ENCODE results near the gene GJB3.

DNA sequence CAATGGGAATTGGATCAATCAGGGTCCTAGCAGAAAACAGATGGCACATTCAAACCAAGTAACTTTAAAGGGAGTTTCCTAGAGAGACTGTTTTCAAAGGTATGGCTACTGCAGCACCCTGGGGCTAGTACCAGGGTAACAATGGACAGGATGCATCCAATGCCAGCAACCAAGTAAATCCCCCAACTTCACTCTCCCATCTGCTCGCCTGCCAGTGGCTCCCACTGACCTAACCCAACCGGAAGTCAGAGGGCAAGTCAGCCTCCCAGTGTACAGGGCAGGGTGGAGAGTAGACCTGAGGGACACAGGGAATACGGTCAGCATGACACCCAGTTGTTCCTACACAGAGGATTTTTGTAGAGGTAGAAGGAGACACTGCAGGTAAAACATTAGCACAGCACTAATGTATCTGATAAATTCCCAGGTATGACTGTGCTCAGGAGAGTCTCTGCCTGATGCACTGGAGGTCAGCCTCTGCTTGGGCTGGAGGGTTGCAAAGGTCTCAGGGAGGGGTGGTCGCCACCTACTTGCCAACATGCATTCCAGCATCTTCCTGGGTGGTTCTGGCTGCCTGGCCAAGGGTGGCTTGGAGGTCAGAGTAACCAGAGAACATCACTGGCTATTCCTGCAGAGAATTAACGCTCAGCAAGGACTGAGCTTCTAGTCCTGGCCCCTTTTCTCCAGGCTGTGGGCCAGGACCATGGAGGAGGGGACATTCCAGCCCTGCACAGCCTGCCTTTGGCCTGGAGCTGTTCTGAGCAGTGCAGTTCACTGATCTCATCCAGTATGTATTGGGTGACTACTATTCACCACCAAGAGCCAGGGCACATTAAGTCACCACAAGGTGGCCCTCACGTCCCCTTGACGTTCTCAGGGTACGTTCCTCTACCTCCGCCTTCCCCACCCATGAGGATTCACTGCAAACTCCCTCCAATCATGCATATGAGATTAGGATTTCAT, 6.7 kb downstream of the GJB3 start:
- TF ChIP-seq, protein P1, sequence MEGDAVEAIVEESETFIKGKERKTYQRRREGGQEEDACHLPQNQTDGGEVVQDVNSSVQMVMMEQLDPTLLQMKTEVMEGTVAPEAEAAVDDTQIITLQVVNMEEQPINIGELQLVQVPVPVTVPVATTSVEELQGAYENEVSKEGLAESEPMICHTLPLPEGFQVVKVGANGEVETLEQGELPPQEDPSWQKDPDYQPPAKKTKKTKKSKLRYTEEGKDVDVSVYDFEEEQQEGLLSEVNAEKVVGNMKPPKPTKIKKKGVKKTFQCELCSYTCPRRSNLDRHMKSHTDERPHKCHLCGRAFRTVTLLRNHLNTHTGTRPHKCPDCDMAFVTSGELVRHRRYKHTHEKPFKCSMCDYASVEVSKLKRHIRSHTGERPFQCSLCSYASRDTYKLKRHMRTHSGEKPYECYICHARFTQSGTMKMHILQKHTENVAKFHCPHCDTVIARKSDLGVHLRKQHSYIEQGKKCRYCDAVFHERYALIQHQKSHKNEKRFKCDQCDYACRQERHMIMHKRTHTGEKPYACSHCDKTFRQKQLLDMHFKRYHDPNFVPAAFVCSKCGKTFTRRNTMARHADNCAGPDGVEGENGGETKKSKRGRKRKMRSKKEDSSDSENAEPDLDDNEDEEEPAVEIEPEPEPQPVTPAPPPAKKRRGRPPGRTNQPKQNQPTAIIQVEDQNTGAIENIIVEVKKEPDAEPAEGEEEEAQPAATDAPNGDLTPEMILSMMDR (IDR thresholded peaks at IDR 0.05), result peak in 4 of 6 experiments; percentile 11 to 25 (median 17)
- no peak for TF ChIP-seq POLR2A (IDR thresholded peaks at IDR 0.05)
- TF ChIP-seq POLR2AphosphoS5 (IDR thresholded peaks at IDR 0.05), result no peak
- no peak for TF ChIP-seq EP300 (IDR thresholded peaks at IDR 0.05)

Data from upper lobe of left lung (tissue), 4 donors.